HepG2 (cell line): ENCODE results near the gene SLC29A1. TPM values are rescaled to one million over a fixed set of nuclear protein-coding genes. Genes with fewer than 3 reads are reported as not detected.

Source experiments
- E2F2 ChIP-seq: sonication (generic); formaldehyde crosslinking; IDR thresholded peaks from 2 replicates; pipeline ENCODE4 v1.4.0; 2020; ENCODE audit warnings: missing genetic modification reagents, borderline replicate concordance
- ELF3 ChIP-seq: IDR thresholded peaks from 2 replicates; pipeline ENCODE4 v1.6.1; 2016; ENCODE audit warnings: missing genetic modification reagents, missing compliant biosample characterization
- GABPB1 ChIP-seq: IDR thresholded peaks from 2 replicates; pipeline ENCODE4 v1.6.1; 2016; ENCODE audit warnings: mild to moderate bottlenecking, missing genetic modification reagents, moderate library complexity, missing compliant biosample characterization
- GTF3A ChIP-seq: sonication (generic); formaldehyde crosslinking; conservative IDR thresholded peaks from 2 replicates; pipeline ENCODE4 v1.4.0; 2020; ENCODE audit warnings: mild to moderate bottlenecking, missing genetic modification reagents
- ISX ChIP-seq: sonication (generic); formaldehyde crosslinking; conservative IDR thresholded peaks from 2 replicates; pipeline ENCODE4 v1.5.0; 2020; ENCODE audit warnings: missing genetic modification reagents
- KAT8 ChIP-seq: IDR thresholded peaks from 2 replicates; pipeline ENCODE4 v1.6.1; 2016; ENCODE audit warnings: missing genetic modification reagents, missing compliant biosample characterization
- PCBP2 ChIP-seq: fragments of 200-400 bp; formaldehyde crosslinking; optimal IDR thresholded peaks from 2 replicates; pipeline ENCODE3; 2018; ENCODE audit warnings: low read length, low read depth; ENCODE audit not compliant: poor library complexity, severe bottlenecking
- RARA ChIP-seq: IDR thresholded peaks from 2 replicates; pipeline ENCODE4 v1.6.1; 2016; ENCODE audit warnings: missing genetic modification reagents, missing compliant biosample characterization
- TAF15 ChIP-seq: fragments of 200-400 bp; formaldehyde crosslinking; IDR thresholded peaks from one replicate; pipeline ENCODE4 v1.6.1; 2018; ENCODE audit warnings: mild to moderate bottlenecking, low read depth, low read length; ENCODE audit not compliant: poor library complexity, severe bottlenecking
- TARDBP ChIP-seq: sonication (generic); formaldehyde crosslinking; IDR thresholded peaks from 2 replicates; pipeline ENCODE4 v1.8.0; 2022; ENCODE audit warnings: mild to moderate bottlenecking, missing genetic modification reagents
- TCF12 ChIP-seq, 2 experiments: fragments of 450-650 bp in 1 of 2; sonication (generic) in 1 of 2; formaldehyde crosslinking in 1 of 2; IDR thresholded peaks; 2 replicates each; pipeline versions ENCODE4 v1.6.1 to v1.8.0; 2017 to 2022; ENCODE audit warnings: antibody characterized with exemption in 1 of 2, mild to moderate bottlenecking in 1 of 2, missing genetic modification reagents in 1 of 2, moderate library complexity in 1 of 2
- ZBTB21 ChIP-seq: sonication (generic); formaldehyde crosslinking; IDR thresholded peaks from 2 replicates; pipeline ENCODE4 v1.4.0; 2020; ENCODE audit warnings: missing genetic modification reagents
- ZNF24 ChIP-seq: fragments of 450-650 bp; IDR thresholded peaks from 2 replicates; pipeline ENCODE4 v1.6.1; 2017; ENCODE audit warnings: antibody characterized with exemption, mild to moderate bottlenecking
- ZNF430 ChIP-seq: sonication (generic); formaldehyde crosslinking; IDR thresholded peaks from 2 replicates; pipeline ENCODE4 v1.9.0; 2021; ENCODE audit warnings: mild to moderate bottlenecking, missing genetic modification reagents
- ZNF431 ChIP-seq: sonication (generic); formaldehyde crosslinking; IDR thresholded peaks from 2 replicates; pipeline ENCODE4 v1.9.0; 2022; ENCODE audit warnings: missing genetic modification reagents, low read depth, mild to moderate bottlenecking, borderline replicate concordance
- ZNF501 ChIP-seq: sonication (generic); formaldehyde crosslinking; IDR thresholded peaks from 2 replicates; pipeline ENCODE4 v1.5.1; 2020; ENCODE audit warnings: mild to moderate bottlenecking, moderate library complexity, missing genetic modification reagents
- ZNF891 ChIP-seq: sonication (generic); formaldehyde crosslinking; IDR thresholded peaks from 2 replicates; pipeline ENCODE4 v1.5.0; 2020; ENCODE audit warnings: mild to moderate bottlenecking, missing genetic modification reagents
- polyA plus RNA-seq, 8 experiments: library from polyadenylated mRNA; depleted of rRNA in 3 of 8; stranded (reverse) in 7 of 8; unstranded in 1 of 8; fragments of >200 nt; fragmentation: Illumina TruSeq in 4 of 8; extraction: Trizol in 4 of 8; gene quantifications; 2 replicates each; pipeline versions ENCODE4 v1.2.1 to v1.2.3, GENCODE V29; 2011 to 2016; ENCODE audit warnings: low read depth in 4 of 8, missing spikeins in 1 of 8, mixed read lengths in 1 of 8; ENCODE audit not compliant: insufficient read depth in 1 of 8
- total RNA-seq, 5 experiments: library from RNA; depleted of rRNA; stranded (reverse); fragments of >200 nt; fragmentation: Illumina TruSeq; extraction: Trizol; gene quantifications; 2 replicates each; pipeline ENCODE4 v1.2.3, GENCODE V29; 2016; ENCODE audit warnings: low read depth in 1 of 5
- TF ChIP-seq, protein P1 (sequence below): sonication (generic); formaldehyde crosslinking; IDR thresholded peaks from 2 replicates; pipeline ENCODE4 v1.5.0; 2020; ENCODE audit warnings: mild to moderate bottlenecking, missing genetic modification reagents

Gene SLC29A1
- total and polyA plus RNA-seq, 2 of the 13 experiments (the other 11 are each of a cell fraction or from before 2014, with no cell fraction given), result 43.2 to 106 TPM

- TF ChIP-seq, protein P1, sequence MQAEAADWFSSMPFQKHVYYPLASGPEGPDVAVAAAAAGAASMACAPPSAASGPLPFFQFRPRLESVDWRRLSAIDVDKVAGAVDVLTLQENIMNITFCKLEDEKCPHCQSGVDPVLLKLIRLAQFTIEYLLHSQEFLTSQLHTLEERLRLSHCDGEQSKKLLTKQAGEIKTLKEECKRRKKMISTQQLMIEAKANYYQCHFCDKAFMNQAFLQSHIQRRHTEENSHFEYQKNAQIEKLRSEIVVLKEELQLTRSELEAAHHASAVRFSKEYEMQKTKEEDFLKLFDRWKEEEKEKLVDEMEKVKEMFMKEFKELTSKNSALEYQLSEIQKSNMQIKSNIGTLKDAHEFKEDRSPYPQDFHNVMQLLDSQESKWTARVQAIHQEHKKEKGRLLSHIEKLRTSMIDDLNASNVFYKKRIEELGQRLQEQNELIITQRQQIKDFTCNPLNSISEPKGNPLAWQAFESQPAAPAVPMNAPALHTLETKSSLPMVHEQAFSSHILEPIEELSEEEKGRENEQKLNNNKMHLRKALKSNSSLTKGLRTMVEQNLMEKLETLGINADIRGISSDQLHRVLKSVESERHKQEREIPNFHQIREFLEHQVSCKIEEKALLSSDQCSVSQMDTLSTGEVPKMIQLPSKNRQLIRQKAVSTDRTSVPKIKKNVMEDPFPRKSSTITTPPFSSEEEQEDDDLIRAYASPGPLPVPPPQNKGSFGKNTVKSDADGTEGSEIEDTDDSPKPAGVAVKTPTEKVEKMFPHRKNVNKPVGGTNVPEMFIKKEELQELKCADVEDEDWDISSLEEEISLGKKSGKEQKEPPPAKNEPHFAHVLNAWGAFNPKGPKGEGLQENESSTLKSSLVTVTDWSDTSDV (CRISPR knock-in tag), result no peak
- TF ChIP-seq GABPB1 (CRISPR knock-in tag), result peak; percentile 3; the same call in 1 of the 2 replicates
- TF ChIP-seq ZNF24, result no peak
- TF ChIP-seq ZNF430 (CRISPR knock-in tag), result no peak
- TF ChIP-seq ZNF501, result no peak
- TF ChIP-seq TCF12 (IDR thresholded peaks at IDR 0.05), result no peak
- no peak for TF ChIP-seq TCF12 (CRISPR knock-in tag; IDR thresholded peaks at IDR 0.05)
- TF ChIP-seq KAT8 (CRISPR knock-in tag), result peak; percentile 11; the same call in 1 of the 2 replicates
- no peak for TF ChIP-seq PCBP2
- TF ChIP-seq ELF3 (CRISPR knock-in tag), result 0 out of 2 replicates have a peak, but pooled peaks have one; percentile 14
- no peak for TF ChIP-seq ZNF431 (CRISPR knock-in tag)
- TF ChIP-seq TARDBP (CRISPR knock-in tag), result no peak
- TF ChIP-seq RARA (CRISPR knock-in tag), result 0 out of 2 replicates have a peak, but pooled peaks have one; percentile 1
- TF ChIP-seq TAF15, result no peak
- no peak for TF ChIP-seq E2F2
- no peak for TF ChIP-seq ZBTB21 (CRISPR knock-in tag)
- no peak for TF ChIP-seq GTF3A (CRISPR knock-in tag)
- TF ChIP-seq ISX (CRISPR knock-in tag), result no peak
- TF ChIP-seq ZNF891, result no peak
Observed at GRCh38 chr6:44186635-44187025, 36.8 kb upstream of the SLC29A1 start (continued).
